K562 (cell line): ENCODE results near the gene CNPY4. TPM values are rescaled to one million over a fixed set of nuclear protein-coding genes. Genes with fewer than 3 reads are reported as not detected.

ENCODE experiments used
- ASH1L ChIP-seq: fragments of 450-650 bp; IDR thresholded peaks from 2 replicates; pipeline ENCODE4 v1.6.1; 2018; ENCODE audit warnings: borderline replicate concordance, mild to moderate bottlenecking, low read depth; ENCODE audit not compliant: partially characterized antibody
- BRF2 ChIP-seq: IDR thresholded peaks from 3 replicates; pipeline ENCODE4 v1.6.1; 2011; ENCODE audit warnings: borderline replicate concordance, mild to moderate bottlenecking; ENCODE audit not compliant: insufficient read length, insufficient read depth
- ELF4 ChIP-seq: fragments of 450-650 bp; formaldehyde crosslinking; IDR thresholded peaks from 2 replicates; pipeline ENCODE4 v1.4.0; 2022; ENCODE audit warnings: missing genetic modification characterization
- FOXJ2 ChIP-seq: fragments of 200-800 bp; sonication (Bioruptor generic); IDR thresholded peaks from 2 replicates; pipeline ENCODE4 v1.6.1; 2016; ENCODE audit warnings: missing genetic modification characterization, missing compliant biosample characterization
- KLF1 ChIP-seq: fragments of 450-650 bp; IDR thresholded peaks from 2 replicates; pipeline ENCODE4 v1.6.1; 2016; ENCODE audit warnings: missing genetic modification characterization, missing compliant biosample characterization
- KLF10 ChIP-seq: fragments of 250-450 bp; sonication (Bioruptor Pico); IDR thresholded peaks from 2 replicates; pipeline ENCODE4 v1.6.1; 2021; ENCODE audit warnings: matching md5 sums
- PKNOX1 ChIP-seq: fragments of 450-650 bp; IDR thresholded peaks from 2 replicates; pipeline ENCODE4 v1.6.1; 2016
- ZNF407 ChIP-seq: fragments of 450-650 bp; IDR thresholded peaks from 2 replicates; pipeline ENCODE4 v1.6.1; 2016; ENCODE audit warnings: low read depth
- ZNF507 ChIP-seq: conservative IDR thresholded peaks from 2 replicates; pipeline ENCODE4 v1.6.1; 2017; ENCODE audit warnings: missing genetic modification characterization, missing compliant biosample characterization
- polyA plus RNA-seq, 8 experiments: library from polyadenylated mRNA; depleted of rRNA in 4 of 8; stranded (reverse) in 5 of 8; unstranded in 3 of 8; fragments of >200 nt; fragmentation: Nextera tagmentation in 2 of 8; fragmentation: Illumina TruSeq in 1 of 8; extraction: Ambion mirVana in 2 of 8; extraction: Trizol in 1 of 8; gene quantifications; 2 replicates each; pipeline versions ENCODE4 v1.2.1 to v1.2.3, GENCODE V29; 2011 to 2014; ENCODE audit warnings: inconsistent platforms in 1 of 8, missing spikeins in 1 of 8
- total RNA-seq, 7 experiments: library from RNA; depleted of rRNA in 6 of 7; stranded (reverse); fragments of >200 nt in 6 of 7; fragmentation: Illumina TruSeq in 2 of 7; extraction: Trizol in 2 of 7; gene quantifications; 2 replicates each; pipeline versions ENCODE4 v1.2.1 to v1.2.3, GENCODE V29; 2011 to 2021; ENCODE audit warnings: low replicate concordance in 1 of 7

Gene CNPY4
- total and polyA plus RNA-seq, 9 of the 15 experiments (the other 6 are each of a cell fraction or from before 2014, with no cell fraction given): 1.9 to 11.2 (median 7.0) TPM

- no peak for TF ChIP-seq ZNF407
- TF ChIP-seq FOXJ2 (tag): no peak
- no peak for TF ChIP-seq KLF10 (CRISPR knock-in tag)
- no peak for TF ChIP-seq ELF4 (CRISPR knock-in tag)
- no peak for TF ChIP-seq ZNF507
- no peak for TF ChIP-seq KLF1 (tag)
- no peak for TF ChIP-seq BRF2
- TF ChIP-seq ASH1L: peak; percentile 34
- peak; percentile 79 for TF ChIP-seq PKNOX1
These were observed 717 bp downstream of the CNPY4 start (continued) for GRCh38 chr7:100119970-100120732.
